K562 (cell line): ENCODE measurements around the gene BMP6. TPM values are rescaled to one million over a fixed set of nuclear protein-coding genes. Genes with fewer than 3 reads are reported as not detected.

Experiments used
- ATF4 ChIP-seq: fragments of 450-650 bp; formaldehyde crosslinking; IDR thresholded peaks from 2 replicates; pipeline ENCODE4 v1.4.0; 2022; ENCODE audit warnings: mild to moderate bottlenecking, moderate library complexity
- MGA ChIP-seq: fragments of 450-650 bp; IDR thresholded peaks from 2 replicates; pipeline ENCODE4 v1.6.1; 2016; ENCODE audit warnings: mild to moderate bottlenecking, moderate library complexity
- polyA plus RNA-seq, 8 experiments: library from polyadenylated mRNA; depleted of rRNA in 4 of 8; stranded (reverse) in 5 of 8; unstranded in 3 of 8; fragments of >200 nt; fragmentation: Nextera tagmentation in 2 of 8; fragmentation: Illumina TruSeq in 1 of 8; extraction: Ambion mirVana in 2 of 8; extraction: Trizol in 1 of 8; gene quantifications; 2 replicates each; pipeline versions ENCODE4 v1.2.1 to v1.2.3, GENCODE V29; 2011 to 2014; ENCODE audit warnings: inconsistent platforms in 1 of 8, missing spikeins in 1 of 8
- total RNA-seq, 7 experiments: library from RNA; depleted of rRNA in 6 of 7; stranded (reverse); fragments of >200 nt in 6 of 7; fragmentation: Illumina TruSeq in 2 of 7; extraction: Trizol in 2 of 7; gene quantifications; 2 replicates each; pipeline versions ENCODE4 v1.2.1 to v1.2.3, GENCODE V29; 2011 to 2021; ENCODE audit warnings: low replicate concordance in 1 of 7

The BMP6 gene
- total and polyA plus RNA-seq, 9 of the 15 experiments (the other 6 are each of a cell fraction or from before 2014, with no cell fraction given): 0.01 to 0.13 (median 0.06) TPM; not detected in 3

GRCh38 chr6:7914991-7915789, 189.3 kb downstream of the BMP6 start (continued):
- peak; percentile 24; the same call in 1 of the 2 replicates for TF ChIP-seq MGA
- no peak for TF ChIP-seq ATF4 (CRISPR knock-in tag)
